DND-41 (cell line): ENCODE data around the gene MYO5C.

Experiments
- EZH2 ChIP-seq: IDR thresholded peaks from 3 replicates; pipeline ENCODE4 v1.6.1; 2012; ENCODE audit warnings: borderline replicate concordance, low read depth, mild to moderate bottlenecking, moderate library complexity, low read length, inconsistent platforms; ENCODE audit not compliant: severe bottlenecking
- TF ChIP-seq, protein P1 (sequence below): IDR thresholded peaks from 2 replicates; pipeline ENCODE4 v1.5.1; 2012; ENCODE audit warnings: borderline replicate concordance, low read length, moderate library complexity, mild to moderate bottlenecking; ENCODE audit not compliant: poor library complexity, severe bottlenecking; ENCODE audit errors: extremely low read depth

DNA sequence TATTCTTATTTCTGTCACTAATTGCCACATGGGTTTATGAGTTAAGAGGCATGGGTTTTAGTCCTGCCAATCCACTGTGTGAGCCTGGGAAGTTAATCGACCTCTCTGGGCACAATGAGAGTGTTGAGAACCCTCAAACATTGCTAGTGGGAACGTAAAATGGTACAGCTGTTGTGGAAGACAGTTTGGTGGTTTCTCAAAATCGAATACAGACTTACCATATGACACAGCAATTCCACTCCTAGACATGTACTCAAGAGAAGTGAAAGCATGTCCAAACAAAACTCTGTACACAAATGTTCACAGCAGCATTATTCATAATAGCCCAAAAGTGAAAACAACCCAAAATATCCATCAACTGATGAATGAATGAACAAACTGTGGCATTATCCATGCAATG is 98.7 kb downstream of the MYO5C start:
- TF ChIP-seq, protein P1, sequence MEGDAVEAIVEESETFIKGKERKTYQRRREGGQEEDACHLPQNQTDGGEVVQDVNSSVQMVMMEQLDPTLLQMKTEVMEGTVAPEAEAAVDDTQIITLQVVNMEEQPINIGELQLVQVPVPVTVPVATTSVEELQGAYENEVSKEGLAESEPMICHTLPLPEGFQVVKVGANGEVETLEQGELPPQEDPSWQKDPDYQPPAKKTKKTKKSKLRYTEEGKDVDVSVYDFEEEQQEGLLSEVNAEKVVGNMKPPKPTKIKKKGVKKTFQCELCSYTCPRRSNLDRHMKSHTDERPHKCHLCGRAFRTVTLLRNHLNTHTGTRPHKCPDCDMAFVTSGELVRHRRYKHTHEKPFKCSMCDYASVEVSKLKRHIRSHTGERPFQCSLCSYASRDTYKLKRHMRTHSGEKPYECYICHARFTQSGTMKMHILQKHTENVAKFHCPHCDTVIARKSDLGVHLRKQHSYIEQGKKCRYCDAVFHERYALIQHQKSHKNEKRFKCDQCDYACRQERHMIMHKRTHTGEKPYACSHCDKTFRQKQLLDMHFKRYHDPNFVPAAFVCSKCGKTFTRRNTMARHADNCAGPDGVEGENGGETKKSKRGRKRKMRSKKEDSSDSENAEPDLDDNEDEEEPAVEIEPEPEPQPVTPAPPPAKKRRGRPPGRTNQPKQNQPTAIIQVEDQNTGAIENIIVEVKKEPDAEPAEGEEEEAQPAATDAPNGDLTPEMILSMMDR, result no peak
- TF ChIP-seq EZH2, result no peak
